HUES64 (cell line): ENCODE results near the gene FERMT3.
A peak's percentile ranks its signal among the peaks of the same experiment; 100 is the strongest.

Experiments used
- H3K27ac ChIP-seq: 2 replicates; pipeline ENCODE4 v1.7.0; 2013; ENCODE audit warnings: low read depth, low read length, inconsistent platforms
- H3K27me3 ChIP-seq: 2 replicates; pipeline ENCODE4 v1.6.1; 2013; ENCODE audit warnings: mild to moderate bottlenecking, low read length; ENCODE audit not compliant: insufficient read depth
- H3K36me3 ChIP-seq: 2 replicates; pipeline ENCODE4 v1.6.1; 2013; ENCODE audit warnings: mild to moderate bottlenecking, low read length; ENCODE audit not compliant: insufficient read depth
- H3K4me1 ChIP-seq: 2 replicates; pipeline ENCODE4 v1.6.1; 2013; ENCODE audit warnings: mild to moderate bottlenecking, low read length, moderate library complexity; ENCODE audit not compliant: insufficient read depth
- H3K4me3 ChIP-seq: 2 replicates; pipeline ENCODE4 v1.5.1; 2013; ENCODE audit warnings: mild to moderate bottlenecking, low read length, moderate library complexity
- H3K9ac ChIP-seq: 2 replicates; pipeline ENCODE4 v1.6.1; 2013; ENCODE audit warnings: mild to moderate bottlenecking, low read depth, low read length
- H3K9me3 ChIP-seq: 2 replicates; pipeline ENCODE4 v1.6.1; 2013; ENCODE audit warnings: low read depth, low read length; ENCODE audit not compliant: insufficient read depth
- WGBS: fragments of 150-250, 120-280 bp; methylation state at CpG from one replicate; pipeline ENCODE4 v1.1.7; 2013; ENCODE audit warnings: missing lambda C conversion rate; 5-methylcytosine and 5-hydroxymethylcytosine counted together

The FERMT3 gene

DNA sequence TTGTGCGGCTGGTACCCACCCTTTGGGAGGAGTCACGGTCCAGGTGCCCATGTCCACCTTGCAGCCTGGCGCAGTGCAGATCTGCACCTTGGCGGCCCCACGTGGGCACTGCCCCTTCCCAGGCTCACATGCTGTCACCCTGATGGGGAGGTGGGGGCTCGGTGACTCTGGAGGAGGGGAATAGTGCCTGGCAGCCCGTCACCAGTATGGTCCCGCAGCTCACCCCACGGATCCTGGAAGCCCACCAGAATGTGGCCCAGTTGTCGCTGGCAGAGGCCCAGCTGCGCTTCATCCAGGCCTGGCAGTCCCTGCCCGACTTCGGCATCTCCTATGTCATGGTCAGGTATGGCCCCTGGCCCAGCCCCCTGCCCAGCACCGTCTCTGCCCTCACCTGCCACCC, 14.3 kb downstream of the FERMT3 start:
- H3K4me3 ChIP-seq, result no peak overlapping the region
- H3K36me3 ChIP-seq, result peaks cover 18% of the 10 kb centered on the region
- 94% methylated on average over 14 of the region's 14 CpGs for WGBS
- H3K4me1 ChIP-seq, result peaks cover 4% of the 10 kb centered on the region; the same call in 1 of the 2 replicates
- no peaks in the 10 kb centered on the region for H3K9me3 ChIP-seq
- no peaks in the 10 kb centered on the region for H3K27me3 ChIP-seq
- no peak overlapping the region for H3K9ac ChIP-seq
- no peak overlapping the region for H3K27ac ChIP-seq

DNA sequence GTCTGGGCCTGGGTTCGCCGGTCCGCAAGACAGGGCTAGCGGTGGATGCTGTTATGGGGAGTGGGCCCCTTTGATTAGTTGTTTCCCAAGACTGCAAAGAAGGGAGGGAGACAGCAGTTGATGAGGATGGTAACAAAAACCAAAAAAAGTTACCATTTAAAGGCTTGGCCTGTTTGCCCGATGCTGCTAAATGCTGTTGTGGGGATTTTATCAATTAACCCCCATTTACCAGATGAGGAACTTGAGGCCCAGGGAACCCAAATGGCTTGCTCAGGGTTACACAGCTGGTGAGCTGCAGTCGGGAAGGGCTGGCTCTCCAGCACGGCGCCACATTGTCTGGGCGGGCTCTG, 16.1 kb downstream of the FERMT3 start:
- Histone ChIP-seq H3K4me3 (no peak overlapping the region), H3K9ac (no peak overlapping the region), H3K36me3 (peaks cover 18% of the 10 kb centered on the region), H3K4me1 (peaks cover 11% of the 10 kb centered on the region; the same call in 1 of the 2 replicates), H3K27me3 (no peaks in the 10 kb centered on the region), H3K9me3 (no peaks in the 10 kb centered on the region), H3K27ac (no peak overlapping the region)
- 87% methylated on average over 9 of the region's 9 CpGs for WGBS

DNA sequence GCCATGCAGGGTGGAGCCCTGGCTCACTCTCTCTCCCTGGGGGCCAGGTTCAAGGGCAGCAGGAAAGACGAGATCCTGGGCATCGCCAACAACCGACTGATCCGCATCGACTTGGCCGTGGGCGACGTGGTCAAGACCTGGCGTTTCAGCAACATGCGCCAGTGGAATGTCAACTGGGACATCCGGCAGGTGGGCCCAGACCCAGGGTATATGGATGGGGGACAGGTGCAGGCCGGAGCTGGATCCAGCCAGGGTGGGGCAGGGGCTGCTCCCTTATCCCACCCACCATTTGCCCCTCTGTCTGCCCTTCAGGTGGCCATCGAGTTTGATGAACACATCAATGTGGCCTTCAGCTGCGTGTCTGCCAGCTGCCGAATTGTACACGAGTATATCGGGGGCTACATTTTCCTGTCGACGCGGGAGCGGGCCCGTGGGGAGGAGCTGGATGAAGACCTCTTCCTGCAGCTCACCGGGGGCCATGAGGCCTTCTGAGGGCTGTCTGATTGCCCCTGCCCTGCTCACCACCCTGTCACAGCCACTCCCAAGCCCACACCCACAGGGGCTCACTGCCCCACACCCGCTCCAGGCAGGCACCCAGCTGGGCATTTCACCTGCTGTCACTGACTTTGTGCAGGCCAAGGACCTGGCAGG, 16.6 kb downstream of the FERMT3 start:
- WGBS, result 95% methylated on average over 24 of the region's 24 CpGs
- Histone ChIP-seq H3K4me3 (no peak overlapping the region), H3K27me3 (no peaks in the 10 kb centered on the region), H3K36me3 (peaks cover 18% of the 10 kb centered on the region), H3K4me1 (peaks cover 11% of the 10 kb centered on the region; the same call in 1 of the 2 replicates), H3K27ac (no peak overlapping the region), H3K9me3 (no peaks in the 10 kb centered on the region), H3K9ac (no peak overlapping the region)

DNA sequence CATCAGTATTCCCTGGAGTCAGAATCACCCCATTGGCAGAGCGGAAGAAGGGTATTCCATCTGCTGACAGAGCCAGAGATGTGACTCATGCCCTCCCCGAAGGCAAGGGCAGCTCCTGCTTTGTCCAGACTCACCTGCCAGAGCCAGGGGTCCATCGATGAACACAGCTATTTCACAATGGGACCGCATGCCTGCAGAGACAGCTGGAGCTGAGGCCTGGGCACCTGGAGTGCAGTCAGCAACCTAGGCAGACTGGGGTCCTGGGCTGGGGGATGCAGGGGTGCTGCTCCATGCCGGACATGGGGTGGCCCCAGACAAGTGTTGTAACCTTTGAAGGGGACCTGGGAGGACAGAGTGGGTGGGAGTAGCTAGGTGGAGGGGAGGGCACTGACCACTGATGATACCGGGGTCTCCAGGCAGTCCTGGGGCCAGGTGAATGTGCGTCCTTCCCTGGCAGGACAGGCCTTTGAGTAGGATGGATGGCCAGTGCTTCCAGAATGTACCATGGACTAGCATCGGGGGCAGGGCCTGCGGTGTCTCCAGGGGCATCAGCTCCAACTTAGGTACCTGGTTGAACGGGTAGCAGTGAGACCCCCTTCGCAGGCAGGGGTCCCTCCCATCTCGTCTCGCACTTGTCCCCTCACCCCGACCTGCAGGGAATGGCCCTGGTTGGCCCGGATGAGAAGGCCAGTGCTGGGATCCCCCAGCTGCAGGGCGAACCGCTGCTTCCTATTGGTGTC, 17.8 kb downstream of the FERMT3 start:
- no peaks in the 10 kb centered on the region for H3K9me3 ChIP-seq
- H3K36me3 ChIP-seq, result peaks cover 18% of the 10 kb centered on the region
- H3K4me3 ChIP-seq, result no peak overlapping the region
- no peak overlapping the region for H3K27ac ChIP-seq
- no peaks in the 10 kb centered on the region for H3K27me3 ChIP-seq
- peaks cover 11% of the 10 kb centered on the region; the same call in 1 of the 2 replicates for H3K4me1 ChIP-seq
- WGBS, result 94% methylated on average over 17 of the region's 17 CpGs
- no peak overlapping the region for H3K9ac ChIP-seq

DNA sequence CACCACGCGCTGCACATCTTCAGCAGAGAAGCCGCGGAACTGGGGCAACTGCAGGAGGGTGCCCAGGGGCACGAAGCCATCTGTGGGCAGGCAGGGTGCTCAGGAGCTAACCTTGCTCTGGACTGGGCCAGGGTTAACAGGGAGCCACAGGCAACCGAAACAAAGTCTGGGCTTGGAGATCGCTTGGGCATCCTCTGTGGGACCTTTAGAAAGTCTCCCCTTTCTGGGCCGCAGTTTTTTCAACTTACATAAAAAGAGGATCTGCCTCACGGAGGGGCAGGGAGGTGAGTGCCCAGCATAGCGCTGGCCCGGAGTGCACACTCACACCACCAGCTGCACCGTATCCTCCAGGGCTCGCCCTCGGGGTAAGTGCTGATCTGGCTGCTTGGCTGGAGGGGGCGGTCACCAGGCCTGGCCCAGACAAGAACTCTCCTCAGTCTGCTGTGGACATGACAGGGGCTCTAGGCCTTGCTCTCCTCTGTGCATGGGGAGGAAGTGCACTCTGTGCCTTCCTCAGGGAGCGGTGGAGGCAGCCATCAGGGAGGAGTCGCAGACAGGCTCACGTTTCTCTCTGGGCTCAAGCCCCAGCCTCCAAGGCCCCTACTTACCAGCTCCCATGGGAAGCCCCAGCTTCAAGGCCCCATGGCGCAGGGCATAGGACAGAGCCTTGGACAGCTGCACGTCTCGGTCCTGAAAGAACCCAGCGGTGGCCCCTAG, 18.5 kb downstream of the FERMT3 start:
- Histone ChIP-seq H3K4me1 (peaks cover 11% of the 10 kb centered on the region; the same call in 1 of the 2 replicates), H3K9ac (peak overlapping the region; percentile 75), H3K4me3 (peak overlapping the region; percentile 82), H3K27ac (no peak overlapping the region; the same call in 1 of the 2 replicates), H3K27me3 (no peaks in the 10 kb centered on the region), H3K9me3 (no peaks in the 10 kb centered on the region), H3K36me3 (peaks cover 12% of the 10 kb centered on the region)
- 75% methylated on average over 22 of the region's 22 CpGs for WGBS

GRCh38 chr11:64225608-64226506, 19.3 kb downstream of the FERMT3 start, which contains the start of the genes NUDT22 and TRPT1:
Gene NUDT22, plus strand, starts transcription at chr11:64226274. Its CDS starts 379 bp downstream, at chr11:64226653.
Gene TRPT1, minus strand, starts transcription at chr11:64226186. Its CDS starts 326 bp downstream, at chr11:64225860.
- peak within 1 kb of the TSS; percentile 91 for H3K27ac ChIP-seq
- H3K4me1 ChIP-seq, result peaks cover 11% of the 10 kb centered on the region; the same call in 1 of the 2 replicates
- H3K27me3 ChIP-seq, result no peaks in the 10 kb centered on the region
- H3K9ac ChIP-seq, result peak within 1 kb of the TSS; percentile 82
- peaks cover 8% of the 10 kb centered on the region for H3K36me3 ChIP-seq
- H3K4me3 ChIP-seq, result peak within 1 kb of the TSS; percentile 82
- WGBS, result under 1% methylated on average over 51 of the region's 54 CpGs
- no peaks in the 10 kb centered on the region for H3K9me3 ChIP-seq

GRCh38 chr11:64226507-64227051, 20.1 kb downstream of the FERMT3 start:
- Histone ChIP-seq H3K36me3 (peaks cover 4% of the 10 kb centered on the region; the same call in 1 of the 2 replicates), H3K4me1 (peaks cover 11% of the 10 kb centered on the region; the same call in 1 of the 2 replicates), H3K4me3 (peak overlapping the region; percentile 82), H3K27ac (peak overlapping the region; percentile 28; the same call in 1 of the 2 replicates), H3K9ac (peak overlapping the region; percentile 82), H3K27me3 (no peaks in the 10 kb centered on the region), H3K9me3 (no peaks in the 10 kb centered on the region)
- 35% methylated on average over 26 of the region's 26 CpGs for WGBS

DNA sequence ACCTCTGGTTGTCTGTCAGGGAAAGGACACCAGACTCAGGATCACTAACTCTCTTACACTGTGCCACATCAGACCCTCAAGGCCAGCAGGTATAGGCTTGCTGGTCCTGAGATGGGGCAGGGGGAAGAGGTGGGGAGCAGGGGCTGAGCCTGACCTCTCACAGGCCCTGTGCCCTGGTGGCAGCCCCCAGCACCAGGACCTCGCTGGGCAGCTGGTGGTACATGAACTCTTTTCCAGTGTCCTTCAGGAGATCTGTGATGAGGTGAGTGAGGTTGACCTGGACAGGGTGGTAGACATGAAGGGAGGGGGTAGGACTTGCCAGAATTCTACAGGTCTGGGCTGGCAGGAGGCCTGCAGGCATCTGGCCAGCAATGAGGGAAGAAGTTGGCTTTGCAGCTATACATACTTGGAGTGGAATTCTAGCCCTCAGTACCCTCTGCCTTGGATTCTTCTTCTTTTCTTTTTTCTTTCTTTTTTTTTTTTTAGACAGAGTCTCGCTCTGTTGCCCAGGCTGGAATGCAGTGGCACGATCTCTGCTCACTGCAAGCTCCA, 21.0 kb downstream of the FERMT3 start:
- Histone ChIP-seq H3K27ac (no peak overlapping the region), H3K4me3 (no peak overlapping the region), H3K36me3 (peaks cover 4% of the 10 kb centered on the region; the same call in 1 of the 2 replicates), H3K27me3 (peaks cover 4% of the 10 kb centered on the region; the same call in 1 of the 2 replicates), H3K9ac (no peak overlapping the region), H3K4me1 (peaks cover 11% of the 10 kb centered on the region; the same call in 1 of the 2 replicates), H3K9me3 (no peaks in the 10 kb centered on the region)
- 90% methylated on average over 3 of the region's 3 CpGs for WGBS

GRCh38 chr11:64229090-64229743, 22.7 kb downstream of the FERMT3 start:
- Histone ChIP-seq H3K36me3 (no peaks in the 10 kb centered on the region), H3K27ac (no peak overlapping the region), H3K27me3 (peaks cover 15% of the 10 kb centered on the region; the same call in 1 of the 2 replicates), H3K9ac (no peak overlapping the region; the same call in 1 of the 2 replicates), H3K4me1 (peaks cover 11% of the 10 kb centered on the region; the same call in 1 of the 2 replicates), H3K9me3 (no peaks in the 10 kb centered on the region), H3K4me3 (peak overlapping the region; percentile 90; the same call in 1 of the 2 replicates)
- WGBS, result 93% methylated on average over 10 of the region's 12 CpGs
